Neuronal stem cell (in vitro differentiated cells): ENCODE data around the gene MTREX.

Experiments
- DNase-seq: peaks from one replicate; pipeline ENCODE4 v3.0.0-alpha.2; 2013; ENCODE audit warnings: low spot score
- H2AFZ ChIP-seq: one replicate; pipeline ENCODE4 v1.6.1; 2013; ENCODE audit warnings: mild to moderate bottlenecking, low read length, inconsistent platforms
- H2AK5ac ChIP-seq: 2 replicates; pipeline ENCODE4 v1.6.1; 2013; ENCODE audit warnings: low read depth, mild to moderate bottlenecking, inconsistent platforms, low read length, moderate library complexity, mixed read lengths
- H2BK120ac ChIP-seq: 2 replicates; pipeline ENCODE4 v1.6.1; 2013; ENCODE audit warnings: low read depth, mild to moderate bottlenecking, inconsistent platforms, low read length, moderate library complexity, mixed read lengths
- H2BK12ac ChIP-seq: one replicate; pipeline ENCODE4 v1.6.1; 2013; ENCODE audit warnings: low read length, inconsistent platforms
- H2BK15ac ChIP-seq: 2 replicates; pipeline ENCODE4 v1.6.1; 2013; ENCODE audit warnings: mild to moderate bottlenecking, low read length, inconsistent platforms, mixed read lengths
- H2BK5ac ChIP-seq: one replicate; pipeline ENCODE4 v1.6.1; 2013; ENCODE audit warnings: inconsistent platforms, mild to moderate bottlenecking, low read length, moderate library complexity
- H3K14ac ChIP-seq: one replicate; pipeline ENCODE4 v1.6.1; 2013; ENCODE audit warnings: low read length, inconsistent platforms
- H3K18ac ChIP-seq: 2 replicates; pipeline ENCODE4 v1.6.1; 2013; ENCODE audit warnings: low read length, inconsistent platforms
- H3K23ac ChIP-seq: 2 replicates; pipeline ENCODE4 v1.6.1; 2013; ENCODE audit warnings: low read depth, mild to moderate bottlenecking, mixed read lengths, low read length, inconsistent platforms; ENCODE audit not compliant: poor library complexity
- H3K27ac ChIP-seq: replicated peaks from 3 replicates; pipeline ENCODE4 v1.5.1; 2013; ENCODE audit warnings: low read length, inconsistent platforms
- H3K27me3 ChIP-seq, 3 experiments: 2 replicates each; pipeline ENCODE4 v1.6.1; 2013; ENCODE audit warnings: low read length in 3 of 3, mild to moderate bottlenecking in 2 of 3, inconsistent platforms in 1 of 3, low read depth in 1 of 3, mixed read lengths in 1 of 3, moderate library complexity in 1 of 3; ENCODE audit not compliant: control insufficient read depth in 3 of 3, insufficient read depth in 3 of 3
- H3K36me3 ChIP-seq, 2 donors: replicated peaks in 1 of 2; 2 replicates each; pipeline ENCODE4 v1.6.1; 2013; ENCODE audit warnings: low read length in 2 of 2; ENCODE audit not compliant: control insufficient read depth in 2 of 2, insufficient read depth in 2 of 2
- H3K4ac ChIP-seq: 2 replicates; pipeline ENCODE4 v1.6.1; 2013; ENCODE audit warnings: inconsistent platforms, mild to moderate bottlenecking, low read length, moderate library complexity
- H3K4me1 ChIP-seq, 2 donors: 1 replicate in 1 of 2; 2 replicates in 1 of 2; pipeline ENCODE4 v1.6.1; 2013; ENCODE audit warnings: low read length in 2 of 2, low read depth in 1 of 2; ENCODE audit not compliant: control insufficient read depth in 2 of 2, insufficient read depth in 1 of 2
- H3K4me2 ChIP-seq: one replicate; pipeline ENCODE4 v1.6.1; 2013; ENCODE audit warnings: mild to moderate bottlenecking, low read length, inconsistent platforms; ENCODE audit not compliant: insufficient read depth, poor library complexity, severe bottlenecking
- H3K4me3 ChIP-seq, 2 donors: 2 replicates each; pipeline ENCODE4 v1.5.1; 2013; ENCODE audit warnings: low read length in 2 of 2, mild to moderate bottlenecking in 2 of 2, inconsistent platforms in 1 of 2, moderate library complexity in 1 of 2
- H3K79me1 ChIP-seq: one replicate; pipeline ENCODE4 v1.6.1; 2013; ENCODE audit warnings: low read depth, mild to moderate bottlenecking, inconsistent platforms, low read length, moderate library complexity
- H3K9ac ChIP-seq: one replicate; pipeline ENCODE4 v1.6.1; 2013; ENCODE audit warnings: mild to moderate bottlenecking, low read depth, low read length, inconsistent platforms; ENCODE audit not compliant: poor library complexity
- H3K9me3 ChIP-seq, 2 donors: replicated peaks in 1 of 2; 2 replicates each; pipeline versions ENCODE3 to v1.6.1; 2013; ENCODE audit warnings: low read length in 2 of 2, mild to moderate bottlenecking in 2 of 2, inconsistent platforms in 1 of 2, low read depth in 1 of 2, mixed read lengths in 1 of 2, moderate library complexity in 1 of 2; ENCODE audit not compliant: control insufficient read depth in 2 of 2, insufficient read depth in 1 of 2
- H4K8ac ChIP-seq: one replicate; pipeline ENCODE4 v1.6.1; 2013; ENCODE audit warnings: low read depth, mild to moderate bottlenecking, inconsistent platforms, low read length, moderate library complexity
- H4K91ac ChIP-seq: one replicate; pipeline ENCODE4 v1.6.1; 2013; ENCODE audit warnings: low read length, low read depth, mild to moderate bottlenecking, inconsistent platforms; ENCODE audit not compliant: poor library complexity
- WGBS, 2 donors: extraction: QIAGEN DNeasy Blood & Tissue Kit; methylation state at CpG; one replicate each; pipeline ENCODE4 v1.1.7; 2013; ENCODE audit warnings: missing lambda C conversion rate in 2 of 2, mixed read lengths in 1 of 2; ENCODE audit not compliant: insufficient read length in 2 of 2, insufficient replicate concordance in 1 of 2; ENCODE audit errors: extremely low coverage in 2 of 2; 5-methylcytosine and 5-hydroxymethylcytosine counted together

The MTREX gene

DNA sequence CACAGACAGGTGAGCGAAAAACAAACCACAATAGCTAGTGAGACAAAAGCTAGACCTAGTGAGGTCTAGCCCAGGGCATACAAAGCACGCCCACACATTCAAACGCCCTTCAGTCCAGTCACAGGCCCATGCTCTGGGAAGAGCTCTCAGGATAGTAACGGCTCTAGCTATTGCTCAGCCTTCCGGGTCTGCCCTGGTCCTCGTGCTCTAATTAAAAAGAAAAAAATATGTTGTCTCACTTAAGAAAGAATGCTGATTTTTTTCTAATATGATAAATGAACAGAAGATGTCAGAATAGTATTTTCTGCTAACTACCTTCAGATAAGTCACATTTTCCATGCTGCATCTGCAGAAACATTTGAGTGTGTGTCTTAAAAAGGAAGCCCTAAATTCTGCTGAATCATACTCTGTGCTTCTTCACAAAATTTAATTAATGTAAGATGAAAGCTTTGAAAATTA lies 132.4 kb downstream of the MTREX start:
- no CpG with 5 or more reads among the region's 6 CpGs for WGBS, 2 donors
- no peak overlapping the region for H2AK5ac ChIP-seq
- DNase-seq = no peak

DNA sequence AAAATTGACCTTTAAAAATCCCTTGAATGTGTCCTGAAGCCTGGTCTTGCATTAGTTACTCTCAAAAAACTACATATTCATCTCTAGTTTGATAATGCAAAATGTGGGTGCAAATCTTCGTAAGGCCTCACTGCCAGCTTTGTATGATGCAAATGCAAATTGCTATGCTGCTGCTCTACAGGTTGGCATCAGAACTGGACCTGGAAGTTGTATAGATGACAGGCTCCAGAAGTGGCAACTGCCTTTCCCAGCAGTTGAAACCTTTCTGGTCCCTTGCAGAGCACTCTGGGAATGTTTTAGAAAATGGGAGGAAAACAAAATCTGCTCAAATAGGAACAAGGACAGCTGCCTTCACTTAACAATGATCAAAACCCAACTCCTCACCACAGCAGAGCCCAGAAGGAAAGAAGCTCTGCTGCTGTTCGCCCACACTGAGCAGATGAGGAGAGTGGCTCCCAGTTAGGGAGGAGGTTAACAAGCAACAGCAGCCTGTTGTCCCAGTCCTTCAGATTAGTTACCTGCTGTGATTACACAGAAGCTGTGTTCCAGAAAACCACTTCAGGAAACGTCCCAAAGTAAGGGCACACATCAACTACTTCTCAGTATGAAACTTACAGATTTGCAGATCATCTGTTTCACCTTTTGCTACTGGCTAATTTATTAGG lies 133.4 kb downstream of the MTREX start:
- no peak overlapping the region for H3K9ac ChIP-seq
- no peak overlapping the region for H2BK120ac ChIP-seq
- H4K91ac ChIP-seq = no peak overlapping the region
- H3K18ac ChIP-seq = no peak overlapping the region
- no peak overlapping the region for H2BK15ac ChIP-seq
- no peak overlapping the region for H3K4me2 ChIP-seq
- no CpG with 5 or more reads among the region's 3 CpGs for WGBS, 2 donors
- H3K79me1 ChIP-seq = no peaks in the 10 kb centered on the region
- no peak overlapping the region for H3K4ac ChIP-seq
- H3K36me3 ChIP-seq = no peaks in the 10 kb centered on the region
- H2AK5ac ChIP-seq = no peak overlapping the region
- no peaks in the 10 kb centered on the region for H3K27me3 ChIP-seq
- peaks cover 0 to 10% of the 10 kb centered on the region in 2 donors for H3K4me1 ChIP-seq
- H3K27ac ChIP-seq = no peak overlapping the region
- no peak overlapping the region for H2BK12ac ChIP-seq
- no peak overlapping the region for H2AFZ ChIP-seq
- no peak for DNase-seq
- no peak overlapping the region for H3K4me3 ChIP-seq
- no peak overlapping the region for H2BK5ac ChIP-seq
- no peak overlapping the region for H4K8ac ChIP-seq
- no peaks in the 10 kb centered on the region for H3K9me3 ChIP-seq
- no peak overlapping the region for H3K14ac ChIP-seq
- H3K23ac ChIP-seq = no peak overlapping the region

More for the DNA sequence above, 132.4 kb downstream of the MTREX start:
- no peak overlapping the region for H3K14ac ChIP-seq
- no peak overlapping the region for H2AFZ ChIP-seq
- no peak overlapping the region for H3K4me3 ChIP-seq
- H3K9ac ChIP-seq = no peak overlapping the region
- no peak overlapping the region for H3K4ac ChIP-seq
- H3K9me3 ChIP-seq = peaks cover 0 to 5% of the 10 kb centered on the region in 2 donors
- no peak overlapping the region for H4K91ac ChIP-seq
- H3K79me1 ChIP-seq = no peaks in the 10 kb centered on the region
- H2BK5ac ChIP-seq = no peak overlapping the region
- peaks cover 0 to 10% of the 10 kb centered on the region in 2 donors for H3K4me1 ChIP-seq
- no peak overlapping the region for H2BK15ac ChIP-seq
- no peak overlapping the region for H2BK12ac ChIP-seq
- H3K23ac ChIP-seq = no peak overlapping the region
- no peak overlapping the region for H4K8ac ChIP-seq
- H3K4me2 ChIP-seq = no peak overlapping the region
- H3K36me3 ChIP-seq = peaks cover 0 to 1% of the 10 kb centered on the region in 2 donors
- H3K27ac ChIP-seq = no peak overlapping the region
- H3K18ac ChIP-seq = no peak overlapping the region
- no peak overlapping the region for H2BK120ac ChIP-seq
- no peaks in the 10 kb centered on the region for H3K27me3 ChIP-seq

DNA sequence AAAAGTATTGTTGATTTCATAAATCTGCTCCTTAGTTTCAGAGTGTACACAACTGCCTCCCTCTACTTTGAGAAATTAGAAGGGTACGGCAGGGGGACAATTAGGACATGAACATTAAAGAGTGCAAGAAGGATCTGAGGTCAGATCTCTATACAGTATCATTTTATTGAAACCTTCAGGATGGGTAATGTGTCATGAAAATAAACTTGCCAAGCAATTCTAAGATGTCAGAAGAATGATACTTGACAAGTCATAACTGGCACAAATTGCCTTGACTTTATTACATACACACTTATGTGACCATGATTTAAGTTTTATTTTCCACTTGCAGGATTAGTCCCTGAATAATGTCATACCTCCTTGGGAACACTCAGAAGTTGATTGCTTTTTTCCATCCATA lies 134.2 kb downstream of the MTREX start:
- no peaks in the 10 kb centered on the region for H3K27me3 ChIP-seq
- H3K9me3 ChIP-seq = no peaks in the 10 kb centered on the region
- H3K79me1 ChIP-seq = no peaks in the 10 kb centered on the region
- no peak overlapping the region for H2BK15ac ChIP-seq
- no peak overlapping the region for H3K27ac ChIP-seq
- no CpG with 5 or more reads among the region's 1 CpG for WGBS, 2 donors
- no peak overlapping the region for H4K91ac ChIP-seq
- no peak overlapping the region for H3K4ac ChIP-seq
- H2BK12ac ChIP-seq = no peak overlapping the region
- no peak for DNase-seq
- H3K14ac ChIP-seq = no peak overlapping the region
- no peak overlapping the region for H3K18ac ChIP-seq
- H3K4me3 ChIP-seq = no peak overlapping the region
- H3K9ac ChIP-seq = no peak overlapping the region
- H2AK5ac ChIP-seq = no peak overlapping the region
- peaks cover 0 to 10% of the 10 kb centered on the region in 2 donors for H3K4me1 ChIP-seq
- H4K8ac ChIP-seq = no peak overlapping the region
- no peak overlapping the region for H2BK120ac ChIP-seq
- H2BK5ac ChIP-seq = no peak overlapping the region
- no peak overlapping the region for H2AFZ ChIP-seq
- no peak overlapping the region for H3K4me2 ChIP-seq
- H3K23ac ChIP-seq = no peak overlapping the region
- H3K36me3 ChIP-seq = no peaks in the 10 kb centered on the region

DNA sequence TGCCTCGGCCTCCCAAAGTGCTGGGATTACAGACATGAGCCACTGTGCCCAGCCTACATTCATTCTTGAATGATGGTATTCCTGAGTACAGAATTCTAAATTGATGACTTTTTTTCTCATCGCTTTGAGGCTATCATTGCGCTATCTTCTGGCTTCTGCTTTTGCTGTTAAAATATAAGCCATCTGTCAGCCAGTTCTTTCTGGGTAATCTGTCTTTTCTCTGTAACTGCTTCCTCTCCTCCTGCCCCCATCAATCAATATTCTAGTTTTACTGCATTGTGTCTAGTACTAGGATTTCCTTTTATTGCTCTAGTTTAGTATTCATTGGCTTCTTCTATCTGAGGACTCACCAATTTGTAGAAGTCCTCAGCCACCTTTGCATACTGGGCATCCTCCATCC lies 138.0 kb downstream of the MTREX start:
- Histone ChIP-seq H3K14ac (no peak overlapping the region), H3K9me3 (no peaks in the 10 kb centered on the region), H3K27me3 (no peaks in the 10 kb centered on the region), H3K4me2 (no peak overlapping the region), H2BK5ac (no peak overlapping the region), H2AFZ (no peak overlapping the region), H4K91ac (no peak overlapping the region), H3K23ac (no peak overlapping the region), H2BK12ac (no peak overlapping the region), H3K79me1 (no peaks in the 10 kb centered on the region), H4K8ac (no peak overlapping the region), H3K18ac (no peak overlapping the region), H3K27ac (no peak overlapping the region), H3K36me3 (no peaks in the 10 kb centered on the region), H2BK15ac (no peak overlapping the region), H3K4me1 (peaks cover 0 to 8% of the 10 kb centered on the region in 2 donors), H3K4me3 (no peak overlapping the region), H3K4ac (no peak overlapping the region), H3K9ac (no peak overlapping the region), H2AK5ac (no peak overlapping the region), H2BK120ac (no peak overlapping the region)
- no CpG with 5 or more reads among the region's 3 CpGs for WGBS, 2 donors
- no peak for DNase-seq
